ENCODE data around the gene TNFRSF1A.

Gene TNFRSF1A

DNA sequence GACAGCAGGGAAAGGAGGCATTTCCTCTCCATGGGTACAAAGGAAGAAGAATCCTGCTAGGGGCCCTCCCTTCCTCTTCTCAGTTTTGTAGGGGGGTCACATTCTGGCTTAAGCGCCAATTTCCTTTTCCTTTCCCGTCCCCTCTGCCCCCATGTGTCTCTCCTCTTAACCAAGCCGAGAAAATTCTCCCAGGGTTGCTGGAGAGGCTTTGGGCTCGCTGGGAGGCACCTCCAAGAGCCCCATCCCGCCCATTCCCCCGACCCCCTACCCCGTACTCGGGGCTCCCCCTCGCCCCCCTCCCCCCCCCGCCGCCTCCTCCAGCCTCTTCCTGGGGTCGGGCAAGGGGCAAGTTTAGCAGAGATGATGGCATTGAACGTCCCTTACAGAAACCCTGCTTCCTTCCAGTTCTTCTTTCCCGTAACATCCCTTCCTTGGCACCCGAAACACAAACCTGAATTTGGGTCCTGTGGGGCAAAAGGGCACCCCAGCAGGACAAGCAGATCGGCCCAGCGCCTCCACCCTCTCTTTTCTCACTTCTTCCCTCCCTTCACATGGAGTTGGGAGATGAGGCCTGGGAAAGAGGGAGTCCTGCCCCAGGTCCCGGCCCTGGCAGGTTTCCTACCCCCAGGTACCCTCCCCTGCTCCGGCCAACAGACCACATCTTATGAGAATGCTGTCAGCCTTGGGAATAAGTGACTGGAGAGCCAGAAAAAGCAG, 17.7 kb downstream of the TNFRSF1A start:
- no peak for DNase-seq (ENCODE audit: low read depth, low spot score)

- DNase-seq (ENCODE audit: low read depth, low spot score): peak; percentile 94
These were observed 18.4 kb downstream of the TNFRSF1A start for GRCh38 chr12:6323340-6323994.

DNA sequence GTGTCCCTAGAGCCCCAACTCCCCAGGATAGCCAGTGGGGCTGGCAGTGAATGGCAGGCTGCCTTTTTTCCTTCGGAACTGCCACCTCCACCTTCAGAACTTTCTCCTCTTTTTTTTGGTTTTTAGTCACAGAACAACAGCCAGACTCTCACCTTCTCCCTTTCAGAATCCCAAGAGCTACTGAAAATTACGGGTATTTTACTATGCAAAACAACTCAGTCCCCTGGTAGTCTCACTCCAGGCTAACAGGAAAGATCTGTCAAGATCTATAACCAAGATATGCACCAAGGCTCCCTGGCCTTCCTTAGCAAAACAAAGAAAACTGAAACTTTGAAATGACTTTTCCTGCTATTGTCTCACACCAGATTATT, 18.9 kb downstream of the TNFRSF1A start:
- no peak for DNase-seq (ENCODE audit: low read depth, low spot score)

GRCh38 chr12:6322352-6322751, 19.5 kb downstream of the TNFRSF1A start:
- no peak for DNase-seq (ENCODE audit: low read depth, low spot score)

- DNase-seq (ENCODE audit: low read depth, low spot score): no peak
These were observed 20.0 kb downstream of the TNFRSF1A start for GRCh38 chr12:6321905-6322304.

DNA sequence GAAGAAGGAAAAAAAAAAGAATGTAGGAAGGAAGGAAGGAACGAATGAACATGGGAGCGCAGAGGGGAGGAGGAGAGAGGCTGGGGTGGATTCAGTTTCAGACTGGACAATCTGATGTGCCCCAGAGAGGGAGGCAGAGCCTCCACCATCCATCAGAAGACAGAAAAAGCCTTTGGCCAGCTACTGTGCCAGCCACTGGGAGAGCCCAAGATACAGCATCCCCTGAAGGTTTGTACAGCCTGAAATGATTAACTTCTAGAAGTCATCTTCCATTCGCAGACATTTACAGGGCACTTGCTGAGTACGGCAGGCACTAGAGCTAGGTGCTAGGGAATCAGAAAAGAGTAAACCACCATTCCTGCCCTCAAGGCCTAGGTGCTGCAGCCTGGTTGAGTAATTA, 22.4 kb downstream of the TNFRSF1A start:
- no peak for DNase-seq (ENCODE audit: low read depth, low spot score)

- DNase-seq (ENCODE audit: low read depth, low spot score): no peak
These were observed 23.4 kb downstream of the TNFRSF1A start for GRCh38 chr12:6318440-6318879.

GRCh38 chr12:6317693-6318439, 24.0 kb downstream of the TNFRSF1A start:
- DNase-seq (ENCODE audit: low read depth, low spot score): no peak

DNA sequence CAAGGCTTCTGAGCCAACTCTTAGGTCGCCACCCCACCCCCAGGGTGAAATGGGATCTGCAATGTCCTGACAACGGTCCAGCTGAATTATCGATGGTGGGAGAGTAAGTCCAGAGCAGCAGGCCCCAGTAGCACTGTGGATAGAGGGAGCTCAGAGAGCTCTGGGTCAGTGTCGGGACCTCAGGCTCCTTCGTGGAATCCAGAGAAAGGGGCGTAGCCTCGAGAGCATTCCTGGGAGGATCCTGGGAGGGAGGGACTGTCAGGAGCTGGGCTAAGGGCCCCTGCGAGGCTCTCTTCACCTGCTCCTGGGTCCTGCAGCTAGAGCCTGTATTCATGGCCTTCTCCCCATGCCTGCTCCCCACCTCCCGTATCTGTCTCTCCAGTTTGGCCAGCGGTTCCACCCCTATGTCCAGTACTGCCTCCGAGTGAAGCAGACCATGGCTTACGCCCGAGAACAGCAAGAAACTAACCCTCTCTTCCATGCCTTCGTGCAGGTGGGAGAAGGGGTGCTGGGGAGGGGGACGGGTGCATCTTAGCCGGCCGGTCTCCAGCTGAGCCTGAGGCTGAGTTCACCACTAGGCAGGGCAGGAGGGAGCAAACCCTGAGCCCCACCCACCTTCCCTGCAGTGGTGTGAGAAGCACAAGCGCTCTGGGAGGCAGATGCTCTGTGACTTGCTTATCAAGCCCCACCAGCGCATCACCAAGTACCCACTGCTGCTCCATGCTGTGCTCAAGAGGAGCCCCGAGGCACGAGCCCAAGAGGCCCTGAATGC, 24.8 kb downstream of the TNFRSF1A start:
- no peak for DNase-seq (ENCODE audit: low read depth, low spot score)

DNA sequence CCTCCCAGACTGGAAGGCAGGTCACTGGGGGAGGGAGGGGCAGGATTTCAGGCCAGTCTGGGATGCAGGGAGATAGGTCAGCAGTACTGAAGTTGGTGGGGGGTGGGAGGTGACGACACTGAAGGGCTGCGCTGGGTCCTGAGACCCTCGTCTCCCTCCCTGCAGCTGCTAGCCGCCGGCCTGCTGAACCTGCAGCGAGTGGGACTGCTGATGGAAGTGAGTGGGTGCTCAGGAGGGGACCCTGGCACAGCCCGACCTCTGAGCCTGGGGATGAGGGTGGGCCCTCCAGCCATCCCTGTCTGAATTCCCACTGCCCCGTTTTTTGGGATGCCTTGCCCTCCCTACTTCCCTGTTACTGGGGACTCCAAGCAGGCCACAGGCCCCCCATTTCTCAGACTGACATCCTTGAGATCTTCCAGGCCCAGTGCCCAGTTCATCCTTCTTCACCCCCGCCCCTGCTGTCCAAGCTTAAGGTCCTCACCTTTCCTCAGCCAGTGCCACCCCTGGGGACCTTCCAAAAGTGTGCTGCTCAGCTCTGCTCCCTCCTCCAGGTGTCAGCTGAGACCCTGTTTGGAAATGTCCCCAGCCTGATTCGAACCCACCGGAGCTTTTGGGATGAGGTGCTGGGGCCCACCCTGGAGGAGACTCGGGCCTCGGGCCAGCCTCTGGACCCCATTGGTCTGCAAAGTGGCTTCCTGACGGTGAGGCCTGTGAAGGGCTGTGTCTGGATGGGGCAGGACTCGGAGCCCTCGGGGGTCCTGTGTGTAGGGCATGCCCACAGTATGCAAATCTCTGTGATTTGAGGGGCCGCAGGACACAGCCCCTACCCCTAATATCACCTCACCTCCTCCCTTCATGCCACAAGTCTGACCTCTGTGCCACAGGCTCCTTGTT, 25.9 kb downstream of the TNFRSF1A start:
- no peak for DNase-seq (ENCODE audit: low read depth, low spot score)

DNA sequence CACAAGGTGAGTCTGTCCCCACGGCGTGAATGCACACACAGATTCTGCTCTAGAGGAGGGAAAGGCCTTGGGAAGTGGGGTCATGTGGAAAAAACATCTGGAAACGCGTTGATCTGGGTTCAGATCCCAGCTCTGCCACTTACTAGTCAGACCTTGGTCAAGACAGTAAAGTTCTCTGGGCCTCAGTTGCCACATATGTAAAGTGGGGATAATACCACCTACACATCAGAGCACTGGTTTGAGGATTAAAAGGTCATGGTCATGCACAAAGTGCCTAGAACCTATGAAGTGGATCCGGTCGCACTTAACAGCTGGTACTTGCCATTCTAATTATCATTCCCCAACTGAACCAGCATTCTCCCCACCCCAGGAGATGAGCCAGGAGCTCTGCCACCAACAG, 26.7 kb downstream of the TNFRSF1A start:
- DNase-seq (ENCODE audit: low read depth, low spot score): no peak

- no peak for DNase-seq (ENCODE audit: low read depth, low spot score)
These were observed 27.1 kb downstream of the TNFRSF1A start for GRCh38 chr12:6314776-6315175.

DNA sequence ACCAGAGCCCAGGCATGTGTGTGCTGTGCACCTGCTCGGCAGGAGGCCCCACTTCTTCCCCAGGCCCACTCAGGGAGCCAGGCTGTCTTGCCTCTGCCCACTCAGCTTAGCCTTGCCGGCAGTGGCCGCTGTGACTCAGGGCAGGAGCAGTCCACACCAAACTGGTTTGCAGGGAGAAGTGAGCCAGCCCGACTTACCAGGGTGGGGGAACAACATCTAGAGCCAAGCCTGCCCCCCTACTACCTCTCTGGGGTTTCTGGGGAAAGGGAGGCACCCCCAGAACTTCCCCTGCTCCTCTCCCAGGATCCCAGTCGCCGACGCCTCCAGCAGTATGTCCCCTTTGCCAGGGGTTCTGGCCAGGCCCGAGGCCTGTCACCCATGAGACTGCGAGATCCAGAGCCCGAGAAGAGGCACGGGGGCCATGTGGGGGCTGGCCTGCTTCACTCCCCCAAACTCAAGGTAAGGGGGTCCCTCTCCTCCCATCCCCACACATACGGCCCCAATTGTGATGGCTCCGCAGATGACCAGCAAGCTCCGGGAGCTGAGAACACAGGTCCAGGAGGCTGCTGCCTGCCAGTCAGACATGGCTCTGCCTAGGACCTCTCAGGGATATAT, 28.4 kb downstream of the TNFRSF1A start:
- DNase-seq (ENCODE audit: low read depth, low spot score): no peak

DNA sequence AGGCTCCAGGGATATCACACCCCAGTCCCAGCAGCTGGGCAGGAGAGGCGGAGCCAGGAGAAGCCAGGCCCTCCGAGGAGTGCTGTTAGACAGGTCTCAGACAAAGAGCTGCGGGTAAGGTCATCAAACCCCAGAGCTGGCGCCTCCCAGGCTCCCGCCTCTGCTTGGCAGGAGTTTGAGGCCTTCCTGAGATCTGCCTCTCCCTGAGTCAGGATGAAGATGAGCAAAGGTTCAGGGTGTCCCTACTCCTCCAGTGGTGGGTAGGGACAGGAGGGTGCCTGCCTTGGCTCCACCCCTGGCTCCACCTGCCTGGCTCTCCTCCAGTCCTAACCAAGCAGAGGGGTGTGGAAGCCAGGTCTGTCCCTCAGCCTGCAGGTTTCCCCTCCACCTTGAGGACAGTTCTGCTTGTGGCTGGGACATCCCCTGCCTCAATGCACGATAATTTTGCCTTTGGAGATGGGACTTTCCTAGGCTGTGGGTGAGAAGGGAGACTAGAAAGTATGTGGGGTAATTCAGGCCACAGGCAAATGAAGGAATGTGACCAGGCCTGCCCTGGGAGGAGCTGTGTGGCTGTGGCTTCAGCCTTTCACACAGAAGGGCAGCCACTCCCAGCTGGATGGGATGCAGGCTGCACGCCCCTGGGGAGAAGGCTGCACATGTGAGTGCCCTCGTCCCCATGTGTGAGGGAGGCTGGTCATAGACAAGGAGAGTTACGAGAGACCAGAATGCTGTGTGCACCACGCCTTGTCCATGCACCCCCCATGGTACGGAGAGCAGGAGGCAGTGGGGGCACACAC, 29.1 kb downstream of the TNFRSF1A start:
- DNase-seq (ENCODE audit: low read depth, low spot score): no peak

DNA sequence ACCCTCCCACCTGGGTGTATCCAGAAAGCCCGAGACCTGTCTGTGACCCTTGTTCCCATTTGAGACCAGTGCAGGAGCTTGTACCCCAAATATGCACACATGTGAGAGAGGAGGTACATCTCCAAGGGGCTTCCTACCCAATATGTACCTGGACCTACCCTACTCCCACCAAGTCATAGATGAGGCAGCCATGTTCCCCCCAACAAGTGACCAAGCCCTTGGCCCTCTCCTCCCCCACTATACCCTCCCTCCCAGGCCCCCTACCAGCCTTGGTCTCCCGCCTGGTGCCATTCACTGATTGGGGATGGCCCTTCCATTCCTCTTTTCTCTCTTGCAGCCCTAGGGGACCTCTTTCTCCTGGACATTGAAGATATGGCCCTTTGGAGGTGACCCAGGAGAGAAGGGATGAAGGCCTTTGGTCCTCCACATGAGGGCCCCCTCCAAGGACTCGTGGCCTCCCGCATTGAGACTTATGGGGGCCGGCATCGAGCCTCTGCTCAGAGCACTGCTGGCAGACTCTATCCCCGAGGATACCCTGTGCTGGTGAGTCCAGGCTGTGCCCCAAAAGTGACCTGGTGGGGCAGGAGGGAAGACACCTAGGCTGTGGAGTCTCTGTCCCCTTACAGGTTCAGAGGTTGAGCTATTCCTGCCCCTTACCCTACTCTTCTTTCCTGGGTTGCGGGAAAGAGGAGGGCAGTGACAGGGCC, 29.9 kb downstream of the TNFRSF1A start:
- DNase-seq (ENCODE audit: low read depth, low spot score): no peak

DNA sequence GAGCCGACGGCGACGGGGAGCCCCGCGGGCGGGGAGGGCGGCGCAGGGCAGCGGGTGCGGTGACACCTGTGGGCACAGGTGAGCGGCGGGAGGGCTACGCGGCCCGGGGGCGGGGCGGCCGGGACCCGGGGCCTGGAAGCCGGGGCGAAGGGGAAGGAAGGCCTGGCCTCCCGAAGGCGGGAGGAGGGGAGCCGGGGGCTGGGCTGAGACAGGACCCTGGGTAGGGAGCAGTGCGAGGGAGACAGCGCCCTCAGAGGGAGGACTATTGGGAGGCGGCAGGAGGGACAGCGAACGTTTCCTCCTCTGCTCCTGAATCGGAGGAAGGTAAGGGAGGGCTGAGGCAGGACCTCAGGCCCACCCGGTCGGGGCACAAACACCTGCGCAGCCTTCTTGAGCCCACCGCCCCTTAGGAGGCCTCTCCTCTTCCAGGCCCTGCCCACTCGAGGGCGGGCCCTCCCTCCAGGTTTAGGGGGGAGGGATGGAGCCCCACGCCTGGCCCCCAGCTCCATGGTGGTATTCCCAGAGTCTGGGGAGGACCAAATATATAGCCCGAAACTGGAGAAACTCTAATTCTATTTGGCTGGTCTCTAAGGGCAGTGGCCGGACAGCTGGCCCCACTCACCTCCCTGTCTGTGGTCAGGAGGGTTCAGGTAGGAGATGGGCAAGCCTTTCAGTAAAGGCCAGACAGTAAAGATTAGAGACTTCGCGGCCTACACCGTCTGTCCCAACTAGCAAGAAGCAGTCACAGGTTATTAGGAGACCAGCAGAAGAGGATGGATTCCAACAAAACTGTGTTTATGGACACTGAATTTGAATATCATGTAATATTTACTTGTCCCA, 30.9 kb downstream of the TNFRSF1A start:
- no peak for DNase-seq (ENCODE audit: low read depth, low spot score)

DNA sequence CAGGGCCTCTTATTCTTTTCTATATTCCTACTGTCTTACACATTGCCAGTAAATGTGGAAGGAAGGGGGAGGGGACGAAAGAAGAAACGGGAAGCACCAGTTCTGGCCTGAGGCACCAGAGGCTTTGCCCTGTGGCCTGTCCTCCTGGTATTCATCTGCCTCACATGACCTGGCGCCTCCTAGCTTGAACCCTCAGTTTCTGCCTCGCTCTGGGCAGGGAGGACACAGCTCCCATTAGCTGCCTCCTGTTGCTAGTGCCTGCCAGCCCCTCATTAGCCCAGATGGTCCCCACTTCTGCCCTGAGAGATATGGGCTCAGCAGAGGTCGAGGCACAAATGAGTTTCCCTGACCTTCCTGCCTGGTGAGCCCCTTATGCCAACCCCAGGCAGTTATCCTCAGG, 34.3 kb downstream of the TNFRSF1A start:
- no peak for DNase-seq (ENCODE audit: low read depth, low spot score)

- DNase-seq (ENCODE audit: low read depth, low spot score): no peak
These were observed 35.2 kb downstream of the TNFRSF1A start for GRCh38 chr12:6306599-6307220.

Data from smooth muscle cell of the brain vasculature (primary cell).